ENCODE results near the gene MRPS11.
"Not testable (repeated sequence)": the region's sequence is repeated elsewhere in the genome, so short reads cannot be mapped to it uniquely, and the experiment has no call there.

The MRPS11 gene

GRCh38 chr15:88470625-88471372, 3.3 kb downstream of the MRPS11 start:
- H3K9me3 ChIP-seq (ENCODE audit: control insufficient read depth, insufficient read depth, low read length): no peaks in the 10 kb centered on the region
- no peaks in the 10 kb centered on the region for H3K4me1 ChIP-seq (ENCODE audit: insufficient read depth, low read length)
- H3K9ac ChIP-seq (ENCODE audit: low read depth, low read length): no peak overlapping the region
- H3K36me3 ChIP-seq (ENCODE audit: insufficient read depth, low read length): no peaks in the 10 kb centered on the region; the same call in 1 of the 2 replicates

GRCh38 chr15:88472225-88472624, 4.7 kb downstream of the MRPS11 start:
- H3K9ac ChIP-seq (ENCODE audit: low read depth, low read length): no peak overlapping the region
- peaks cover 4% of the 10 kb centered on the region; the same call in 1 of the 2 replicates for H3K36me3 ChIP-seq (ENCODE audit: insufficient read depth, low read length)
- peaks cover 6% of the 10 kb centered on the region; the same call in 1 of the 2 replicates for H3K4me1 ChIP-seq (ENCODE audit: insufficient read depth, low read length)
- no peaks in the 10 kb centered on the region for H3K9me3 ChIP-seq (ENCODE audit: control insufficient read depth, insufficient read depth, low read length)

- not testable (repeated sequence) for H3K9ac ChIP-seq (ENCODE audit: low read depth, low read length); H3K4me1 ChIP-seq (ENCODE audit: insufficient read depth, low read length); H3K36me3 ChIP-seq (ENCODE audit: insufficient read depth, low read length); H3K9me3 ChIP-seq (ENCODE audit: control insufficient read depth, insufficient read depth, low read length)
Observed at GRCh38 chr15:88473661-88474293, 6.3 kb downstream of the MRPS11 start.

GRCh38 chr15:88476635-88477060, 9.1 kb downstream of the MRPS11 start:
- H3K9me3 ChIP-seq (ENCODE audit: control insufficient read depth, insufficient read depth, low read length): no peaks in the 10 kb centered on the region

GRCh38 chr15:88477126-88477525, 9.6 kb downstream of the MRPS11 start:
- Histone ChIP-seq H3K9ac (ENCODE audit: low read depth, low read length) (no peak overlapping the region), H3K4me1 (ENCODE audit: insufficient read depth, low read length) (peaks cover 6% of the 10 kb centered on the region; the same call in 1 of the 2 replicates), H3K9me3 (ENCODE audit: control insufficient read depth, insufficient read depth, low read length) (no peaks in the 10 kb centered on the region), H3K36me3 (ENCODE audit: insufficient read depth, low read length) (peaks cover 7% of the 10 kb centered on the region; the same call in 1 of the 2 replicates)

More at GRCh38 chr15:88476635-88477060, 9.1 kb downstream of the MRPS11 start:
- Histone ChIP-seq H3K9ac (ENCODE audit: low read depth, low read length) (no peak overlapping the region), H3K36me3 (ENCODE audit: insufficient read depth, low read length) (peaks cover 7% of the 10 kb centered on the region; the same call in 1 of the 2 replicates), H3K4me1 (ENCODE audit: insufficient read depth, low read length) (peaks cover 6% of the 10 kb centered on the region; the same call in 1 of the 2 replicates)

- H3K9ac ChIP-seq (ENCODE audit: low read depth, low read length): no peak overlapping the region
- H3K36me3 ChIP-seq (ENCODE audit: insufficient read depth, low read length): peaks cover 7% of the 10 kb centered on the region; the same call in 1 of the 2 replicates
- H3K9me3 ChIP-seq (ENCODE audit: control insufficient read depth, insufficient read depth, low read length): no peaks in the 10 kb centered on the region
- peaks cover 6% of the 10 kb centered on the region; the same call in 1 of the 2 replicates for H3K4me1 ChIP-seq (ENCODE audit: insufficient read depth, low read length)
Observed at GRCh38 chr15:88477904-88478303, 10.4 kb downstream of the MRPS11 start.

GRCh38 chr15:88479169-88479568, 11.7 kb downstream of the MRPS11 start:
- Histone ChIP-seq H3K4me1 (ENCODE audit: insufficient read depth, low read length) (peaks cover 12% of the 10 kb centered on the region), H3K9me3 (ENCODE audit: control insufficient read depth, insufficient read depth, low read length) (no peaks in the 10 kb centered on the region), H3K36me3 (ENCODE audit: insufficient read depth, low read length) (peaks cover 10% of the 10 kb centered on the region), H3K9ac (ENCODE audit: low read depth, low read length) (no peak overlapping the region)

GRCh38 chr15:88480981-88481380, 13.5 kb downstream of the MRPS11 start:
- Histone ChIP-seq H3K4me1 (ENCODE audit: insufficient read depth, low read length) (peaks cover 24% of the 10 kb centered on the region), H3K9ac (ENCODE audit: low read depth, low read length) (no peak overlapping the region), H3K36me3 (ENCODE audit: insufficient read depth, low read length) (peaks cover 10% of the 10 kb centered on the region), H3K9me3 (ENCODE audit: control insufficient read depth, insufficient read depth, low read length) (no peaks in the 10 kb centered on the region)

GRCh38 chr15:88482263-88482662, 14.8 kb downstream of the MRPS11 start:
- no peaks in the 10 kb centered on the region for H3K9me3 ChIP-seq (ENCODE audit: control insufficient read depth, insufficient read depth, low read length)
- H3K9ac ChIP-seq (ENCODE audit: low read depth, low read length): no peak overlapping the region
- peaks cover 19% of the 10 kb centered on the region for H3K4me1 ChIP-seq (ENCODE audit: insufficient read depth, low read length)
- H3K36me3 ChIP-seq (ENCODE audit: insufficient read depth, low read length): peaks cover 6% of the 10 kb centered on the region; the same call in 1 of the 2 replicates

GRCh38 chr15:88484682-88485331, 17.3 kb downstream of the MRPS11 start:
- Histone ChIP-seq H3K9me3 (ENCODE audit: control insufficient read depth, insufficient read depth, low read length) (no peaks in the 10 kb centered on the region), H3K36me3 (ENCODE audit: insufficient read depth, low read length) (peaks cover 3% of the 10 kb centered on the region; the same call in 1 of the 2 replicates), H3K9ac (ENCODE audit: low read depth, low read length) (no peak overlapping the region), H3K4me1 (ENCODE audit: insufficient read depth, low read length) (peaks cover 28% of the 10 kb centered on the region)

GRCh38 chr15:88487178-88487795, 19.8 kb downstream of the MRPS11 start:
- Histone ChIP-seq H3K4me1 (ENCODE audit: insufficient read depth, low read length) (peaks cover 28% of the 10 kb centered on the region), H3K36me3 (ENCODE audit: insufficient read depth, low read length) (peaks cover 3% of the 10 kb centered on the region; the same call in 1 of the 2 replicates), H3K9ac (ENCODE audit: low read depth, low read length) (no peak overlapping the region), H3K9me3 (ENCODE audit: control insufficient read depth, insufficient read depth, low read length) (no peaks in the 10 kb centered on the region)

- peaks cover 28% of the 10 kb centered on the region for H3K4me1 ChIP-seq (ENCODE audit: insufficient read depth, low read length)
- no peak overlapping the region for H3K9ac ChIP-seq (ENCODE audit: low read depth, low read length)
- H3K9me3 ChIP-seq (ENCODE audit: control insufficient read depth, insufficient read depth, low read length): no peaks in the 10 kb centered on the region
- peaks cover 3% of the 10 kb centered on the region; the same call in 1 of the 2 replicates for H3K36me3 ChIP-seq (ENCODE audit: insufficient read depth, low read length)
Observed at GRCh38 chr15:88487796-88488523, 20.5 kb downstream of the MRPS11 start.

- Histone ChIP-seq H3K9ac (ENCODE audit: low read depth, low read length) (no peak overlapping the region), H3K4me1 (ENCODE audit: insufficient read depth, low read length) (peaks cover 20% of the 10 kb centered on the region), H3K36me3 (ENCODE audit: insufficient read depth, low read length) (no peaks in the 10 kb centered on the region), H3K9me3 (ENCODE audit: control insufficient read depth, insufficient read depth, low read length) (no peaks in the 10 kb centered on the region)
Observed at GRCh38 chr15:88489321-88489720, 21.8 kb downstream of the MRPS11 start.

Data from ES-I3 (cell line).